ENCODE data around the gene RPS19BP1. TPM values are rescaled to one million over a fixed set of nuclear protein-coding genes. Genes with fewer than 3 reads are reported as not detected.
A peak's percentile ranks its signal among the peaks of the same experiment; 100 is the strongest.

Gene RPS19BP1
- total and polyA plus RNA-seq, 2 experiments from 2014 or later = 84.0 to 117 TPM

DNA sequence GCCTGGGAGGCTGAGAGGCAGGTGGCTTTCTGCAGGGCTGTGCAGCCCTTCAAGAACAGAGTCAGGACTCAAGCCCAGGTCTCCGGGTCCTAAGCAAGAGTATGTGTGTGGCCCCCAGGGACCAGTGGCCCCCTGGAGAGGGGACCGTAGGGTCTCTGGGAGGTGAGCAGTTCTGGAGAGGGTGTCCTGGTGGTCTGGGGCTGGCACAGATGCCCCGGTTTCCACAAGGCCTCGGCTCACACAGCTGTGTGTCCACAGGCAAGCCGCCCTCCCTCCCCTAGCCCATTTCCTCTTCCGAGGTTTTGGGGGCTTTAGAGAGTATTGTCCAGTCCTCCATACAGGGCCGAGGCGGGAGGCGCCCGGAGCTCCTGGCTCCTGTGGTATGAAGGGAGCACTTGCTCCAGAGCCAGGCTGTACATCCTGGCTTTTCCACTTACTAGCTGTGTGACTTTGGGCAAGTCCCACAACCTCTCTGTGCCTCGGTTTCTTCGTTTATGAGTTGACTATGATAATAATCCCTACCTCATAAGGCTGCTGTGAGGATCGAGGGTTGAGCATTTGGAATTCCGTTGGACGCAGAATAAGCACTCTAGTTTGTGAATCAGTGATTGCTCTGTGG, 3.4 kb upstream of the RPS19BP1 start:
- Histone ChIP-seq H4K20me1 (ENCODE audit: insufficient read depth, poor library complexity, severe bottlenecking) (no peaks in the 10 kb centered on the region), H3K36me3 (replicated peaks; ENCODE audit: insufficient read depth, low read depth) (no peaks in the 10 kb centered on the region), H3K4me3 (no peak overlapping the region), H3K4me1 (ENCODE audit: insufficient read depth) (peaks cover 15% of the 10 kb centered on the region), H2AFZ (no peak overlapping the region), H3K27ac (no peak overlapping the region), H3K27me3 (no peaks in the 10 kb centered on the region), H3K4me2 (no peak overlapping the region), H3K9me3 (ENCODE audit: low read depth) (no peaks in the 10 kb centered on the region), H3K79me2 (peaks cover 14% of the 10 kb centered on the region), H3K9me2 (replicated peaks; ENCODE audit: insufficient read depth) (no peaks in the 10 kb centered on the region)
- 94% methylated on average over 14 of the region's 15 CpGs for WGBS (ENCODE audit: low lambda C conversion rate, missing lambda C conversion rate)
- DNase-seq (ENCODE audit: low spot score) = no peak
- TF ChIP-seq, protein P1, sequence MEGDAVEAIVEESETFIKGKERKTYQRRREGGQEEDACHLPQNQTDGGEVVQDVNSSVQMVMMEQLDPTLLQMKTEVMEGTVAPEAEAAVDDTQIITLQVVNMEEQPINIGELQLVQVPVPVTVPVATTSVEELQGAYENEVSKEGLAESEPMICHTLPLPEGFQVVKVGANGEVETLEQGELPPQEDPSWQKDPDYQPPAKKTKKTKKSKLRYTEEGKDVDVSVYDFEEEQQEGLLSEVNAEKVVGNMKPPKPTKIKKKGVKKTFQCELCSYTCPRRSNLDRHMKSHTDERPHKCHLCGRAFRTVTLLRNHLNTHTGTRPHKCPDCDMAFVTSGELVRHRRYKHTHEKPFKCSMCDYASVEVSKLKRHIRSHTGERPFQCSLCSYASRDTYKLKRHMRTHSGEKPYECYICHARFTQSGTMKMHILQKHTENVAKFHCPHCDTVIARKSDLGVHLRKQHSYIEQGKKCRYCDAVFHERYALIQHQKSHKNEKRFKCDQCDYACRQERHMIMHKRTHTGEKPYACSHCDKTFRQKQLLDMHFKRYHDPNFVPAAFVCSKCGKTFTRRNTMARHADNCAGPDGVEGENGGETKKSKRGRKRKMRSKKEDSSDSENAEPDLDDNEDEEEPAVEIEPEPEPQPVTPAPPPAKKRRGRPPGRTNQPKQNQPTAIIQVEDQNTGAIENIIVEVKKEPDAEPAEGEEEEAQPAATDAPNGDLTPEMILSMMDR (IDR thresholded peaks at IDR 0.05; ENCODE audit: poor library complexity) = no peak
- TF ChIP-seq EZH2phosphoT487 (IDR thresholded peaks at IDR 0.05; ENCODE audit: low read depth, severe bottlenecking, unreplicated experiment) = no peak
- TF ChIP-seq EZH2 (IDR thresholded peaks at IDR 0.05; ENCODE audit: borderline replicate concordance) = no peak

DNA sequence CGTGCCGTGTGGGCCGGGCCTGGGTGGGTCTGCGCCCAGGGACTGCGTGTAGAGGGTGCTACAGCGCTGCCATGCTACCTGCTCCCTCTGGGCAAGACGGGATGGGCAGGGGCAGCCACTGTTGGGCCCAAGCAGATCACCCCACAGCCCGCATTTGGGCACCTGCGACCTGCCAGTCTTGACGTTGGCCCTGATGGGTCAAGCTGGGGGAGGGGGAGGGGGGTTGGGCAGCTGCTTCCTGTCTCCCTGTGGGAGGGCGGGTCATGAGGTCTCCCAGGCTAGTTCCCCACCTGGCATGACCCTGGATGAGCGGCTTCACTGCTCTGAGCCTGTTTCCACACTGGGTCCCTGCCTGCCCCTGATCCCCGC, 2.8 kb upstream of the RPS19BP1 start:
- Histone ChIP-seq H3K4me2 (no peak overlapping the region), H3K27me3 (no peaks in the 10 kb centered on the region), H4K20me1 (ENCODE audit: insufficient read depth, poor library complexity, severe bottlenecking) (no peaks in the 10 kb centered on the region), H3K79me2 (peaks cover 20% of the 10 kb centered on the region), H3K9me3 (ENCODE audit: low read depth) (no peaks in the 10 kb centered on the region), H2AFZ (no peak overlapping the region), H3K4me1 (ENCODE audit: insufficient read depth) (peaks cover 17% of the 10 kb centered on the region), H3K36me3 (replicated peaks; ENCODE audit: insufficient read depth, low read depth) (no peaks in the 10 kb centered on the region), H3K27ac (no peak overlapping the region), H3K9me2 (replicated peaks; ENCODE audit: insufficient read depth) (no peaks in the 10 kb centered on the region), H3K4me3 (no peak overlapping the region)
- no peak for DNase-seq (ENCODE audit: low spot score)
- 74% methylated on average over 13 of the region's 13 CpGs for WGBS (ENCODE audit: low lambda C conversion rate, missing lambda C conversion rate)
- TF ChIP-seq EZH2 (IDR thresholded peaks at IDR 0.05; ENCODE audit: borderline replicate concordance) (no peak), EZH2phosphoT487 (IDR thresholded peaks at IDR 0.05; ENCODE audit: low read depth, severe bottlenecking, unreplicated experiment) (no peak)
- TF ChIP-seq, protein P1 (IDR thresholded peaks at IDR 0.05; ENCODE audit: poor library complexity) = no peak

GRCh38 chr22:39534591-39535356, 2.2 kb upstream of the RPS19BP1 start:
- H2AFZ ChIP-seq = peak overlapping the region; percentile 74

More at GRCh38 chr22:39534591-39535356, 2.2 kb upstream of the RPS19BP1 start:
- 14% methylated on average over 38 of the region's 41 CpGs for WGBS (ENCODE audit: low lambda C conversion rate, missing lambda C conversion rate)
- H3K27ac ChIP-seq = no peak overlapping the region
- no peaks in the 10 kb centered on the region for H4K20me1 ChIP-seq (ENCODE audit: insufficient read depth, poor library complexity, severe bottlenecking)
- no peaks in the 10 kb centered on the region for H3K9me3 ChIP-seq (ENCODE audit: low read depth)
- H3K79me2 ChIP-seq = peaks cover 26% of the 10 kb centered on the region
- DNase-seq (ENCODE audit: low spot score) = peak; percentile 90
- no peaks in the 10 kb centered on the region for H3K27me3 ChIP-seq
- no peak overlapping the region for H3K4me3 ChIP-seq
- H3K36me3 ChIP-seq (replicated peaks; ENCODE audit: insufficient read depth, low read depth) = no peaks in the 10 kb centered on the region
- H3K4me2 ChIP-seq = peak overlapping the region; percentile 69
- H3K4me1 ChIP-seq (ENCODE audit: insufficient read depth) = peaks cover 17% of the 10 kb centered on the region
- no peaks in the 10 kb centered on the region for H3K9me2 ChIP-seq (replicated peaks; ENCODE audit: insufficient read depth)
- TF ChIP-seq, protein P1 (IDR thresholded peaks at IDR 0.05; ENCODE audit: poor library complexity) = peak; percentile 98
- TF ChIP-seq EZH2 (IDR thresholded peaks at IDR 0.05; ENCODE audit: borderline replicate concordance) (no peak), EZH2phosphoT487 (IDR thresholded peaks at IDR 0.05; ENCODE audit: low read depth, severe bottlenecking, unreplicated experiment) (no peak)

Data from hepatocyte (in vitro differentiated cells).